Breast epithelium (tissue), 4 donors: ENCODE results near the gene AIDA. TPM values are rescaled to one million over a fixed set of nuclear protein-coding genes. Genes with fewer than 3 reads are reported as not detected.

Experiments used
- DNase-seq, 2 donors: peaks; one replicate each; pipeline ENCODE4 v3.0.0-alpha.2; 2019; ENCODE audit warnings: low spot score in 2 of 2
- H3K27ac ChIP-seq, 2 donors: fragments of 200-600 bp; sonication (generic) in 1 of 2; one replicate each; pipeline ENCODE4 v1.5.1; 2016 to 2019; ENCODE audit warnings: mild to moderate bottlenecking in 1 of 2
- H3K27me3 ChIP-seq, 2 donors: fragments of 200-600 bp; sonication (generic) in 1 of 2; one replicate each; pipeline versions ENCODE4 v1.5.1 to v1.6.0; 2017 to 2019; ENCODE audit warnings: control low read depth in 1 of 2, mild to moderate bottlenecking in 1 of 2
- H3K36me3 ChIP-seq: fragments of 200-600 bp; one replicate; pipeline ENCODE4 v1.5.1; 2019
- H3K4me1 ChIP-seq, 2 donors: fragments of 200-600 bp; sonication (generic); one replicate each; pipeline ENCODE4 v1.5.1; 2016 to 2019; ENCODE audit warnings: control low read depth in 1 of 2
- H3K4me3 ChIP-seq, 3 donors: fragments of 200-600 bp; sonication (generic); 1 replicate in 2 of 3; 2 replicates in 1 of 3; pipeline ENCODE4 v1.5.1; 2016 to 2019; ENCODE audit warnings: mild to moderate bottlenecking in 3 of 3, moderate library complexity in 2 of 3
- H3K9me3 ChIP-seq, 2 donors: fragments of 200-600 bp; sonication (generic) in 1 of 2; one replicate each; pipeline ENCODE4 v1.5.1; 2016 to 2019; ENCODE audit warnings: control low read depth in 1 of 2
- POLR2A ChIP-seq: fragments of 450-650 bp; IDR thresholded peaks from one replicate; pipeline ENCODE4 v1.6.1; 2016; ENCODE audit warnings: antibody characterized with exemption, mild to moderate bottlenecking, moderate library complexity
- POLR2AphosphoS5 ChIP-seq, 3 donors: sonication (generic); formaldehyde crosslinking; IDR thresholded peaks; one replicate each; pipeline ENCODE4 v1.6.1; 2017; ENCODE audit warnings: antibody characterized with exemption in 3 of 3
- intact Hi-C: fragments of 100-400 bp; cut with DNase I; formaldehyde crosslinking; loops from one replicate; pipeline ENCODE4 v1.15.1; 2023; ENCODE audit warnings: low total_unique reads
- total RNA-seq, 3 donors: library from RNA; depleted of rRNA; stranded (reverse); fragments of >200 nt; gene quantifications; one replicate each; pipeline ENCODE4 v1.1.0, GENCODE V29; 2016
- TF ChIP-seq, protein P1 (sequence below), 3 donors: fragments of 450-650 bp; IDR thresholded peaks; one replicate each; pipeline ENCODE4 v1.5.1; 2016 to 2017; ENCODE audit warnings: antibody characterized with exemption in 3 of 3, mild to moderate bottlenecking in 3 of 3, moderate library complexity in 3 of 3

AIDA gene
- total RNA-seq, 3 donors from 2014 or later = 52.2 to 88.0 (median 58.3) TPM

GRCh38 chr1:222732216-222733159 is 20.2 kb upstream of the AIDA start:
- Histone ChIP-seq H3K9me3 (no peaks in the 10 kb centered on the region), H3K27ac (no peak overlapping the region), H3K36me3 (peaks cover 20% of the 10 kb centered on the region), H3K4me1 (no peaks in the 10 kb centered on the region), H3K4me3 (no peak overlapping the region), H3K27me3 (no peaks in the 10 kb centered on the region)
- no peak for DNase-seq
- no peak for TF ChIP-seq POLR2A
- TF ChIP-seq POLR2AphosphoS5 (IDR thresholded peaks at IDR 0.05) = no peak
- TF ChIP-seq, protein P1, sequence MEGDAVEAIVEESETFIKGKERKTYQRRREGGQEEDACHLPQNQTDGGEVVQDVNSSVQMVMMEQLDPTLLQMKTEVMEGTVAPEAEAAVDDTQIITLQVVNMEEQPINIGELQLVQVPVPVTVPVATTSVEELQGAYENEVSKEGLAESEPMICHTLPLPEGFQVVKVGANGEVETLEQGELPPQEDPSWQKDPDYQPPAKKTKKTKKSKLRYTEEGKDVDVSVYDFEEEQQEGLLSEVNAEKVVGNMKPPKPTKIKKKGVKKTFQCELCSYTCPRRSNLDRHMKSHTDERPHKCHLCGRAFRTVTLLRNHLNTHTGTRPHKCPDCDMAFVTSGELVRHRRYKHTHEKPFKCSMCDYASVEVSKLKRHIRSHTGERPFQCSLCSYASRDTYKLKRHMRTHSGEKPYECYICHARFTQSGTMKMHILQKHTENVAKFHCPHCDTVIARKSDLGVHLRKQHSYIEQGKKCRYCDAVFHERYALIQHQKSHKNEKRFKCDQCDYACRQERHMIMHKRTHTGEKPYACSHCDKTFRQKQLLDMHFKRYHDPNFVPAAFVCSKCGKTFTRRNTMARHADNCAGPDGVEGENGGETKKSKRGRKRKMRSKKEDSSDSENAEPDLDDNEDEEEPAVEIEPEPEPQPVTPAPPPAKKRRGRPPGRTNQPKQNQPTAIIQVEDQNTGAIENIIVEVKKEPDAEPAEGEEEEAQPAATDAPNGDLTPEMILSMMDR (IDR thresholded peaks at IDR 0.05) = no peak
- intact Hi-C loops = loop anchor here (10.0 kb wide), 1 partner anchor 1978 kb away; no protein-coding TSS in a partner anchor

- no peaks in the 10 kb centered on the region for H3K4me1 ChIP-seq
- H3K27ac ChIP-seq = no peak overlapping the region
- no peak for DNase-seq
- intact Hi-C loops = loop anchor here (10.0 kb wide), 1 partner anchor 1976 kb away; no protein-coding TSS in a partner anchor
- no peak overlapping the region for H3K4me3 ChIP-seq
- TF ChIP-seq, protein P1 (IDR thresholded peaks at IDR 0.05) = no peak
- TF ChIP-seq POLR2A (no peak), POLR2AphosphoS5 (IDR thresholded peaks at IDR 0.05) (no peak)
- no peaks in the 10 kb centered on the region for H3K27me3 ChIP-seq
- H3K36me3 ChIP-seq = peaks cover 27% of the 10 kb centered on the region
- H3K9me3 ChIP-seq = no peaks in the 10 kb centered on the region
Observed at GRCh38 chr1:222730866-222731265, 18.6 kb upstream of the AIDA start.

DNA sequence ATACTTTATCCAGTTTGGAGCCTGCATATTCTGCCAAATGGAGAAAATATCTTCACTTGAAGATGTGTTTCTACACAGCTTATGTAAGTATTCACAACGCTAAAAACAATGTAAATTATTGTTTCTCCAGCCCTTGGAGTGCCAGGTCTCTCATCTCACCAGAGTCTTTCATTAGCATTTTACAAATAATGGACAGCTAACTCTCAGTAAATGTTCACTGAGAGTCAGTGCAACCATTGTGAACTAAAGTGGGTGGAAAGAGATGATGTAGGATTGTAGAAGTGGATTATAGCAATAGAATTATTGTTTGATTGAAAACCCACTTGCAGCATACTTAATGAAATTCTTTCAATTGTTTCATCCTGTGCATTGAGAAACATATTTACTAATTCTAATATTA is 16.5 kb upstream of the AIDA start:
- Histone ChIP-seq H3K27me3 (no peaks in the 10 kb centered on the region), H3K36me3 (peaks cover 32% of the 10 kb centered on the region), H3K27ac (no peak overlapping the region), H3K9me3 (no peaks in the 10 kb centered on the region), H3K4me1 (no peaks in the 10 kb centered on the region), H3K4me3 (no peak overlapping the region)
- no peak for DNase-seq
- no peak for TF ChIP-seq POLR2A
- TF ChIP-seq POLR2AphosphoS5 (IDR thresholded peaks at IDR 0.05) = no peak
- TF ChIP-seq, protein P1 (IDR thresholded peaks at IDR 0.05) = no peak
- intact Hi-C loops = no loop called here

- no peaks in the 10 kb centered on the region for H3K4me1 ChIP-seq
- peaks cover 5% of the 10 kb centered on the region for H3K36me3 ChIP-seq
- H3K9me3 ChIP-seq = no peaks in the 10 kb centered on the region
- H3K27ac ChIP-seq = no peak overlapping the region
- H3K27me3 ChIP-seq = no peaks in the 10 kb centered on the region
- no peak for DNase-seq
- TF ChIP-seq, protein P1 (IDR thresholded peaks at IDR 0.05) = no peak
- no peak for TF ChIP-seq POLR2AphosphoS5 (IDR thresholded peaks at IDR 0.05)
- TF ChIP-seq POLR2A = no peak
- H3K4me3 ChIP-seq = no peak overlapping the region
- intact Hi-C loops = no loop called here
Observed at GRCh38 chr1:222716393-222716792, 4.1 kb upstream of the AIDA start.
